ENCODE measurements around the gene CAPN8.

The CAPN8 gene

DNA sequence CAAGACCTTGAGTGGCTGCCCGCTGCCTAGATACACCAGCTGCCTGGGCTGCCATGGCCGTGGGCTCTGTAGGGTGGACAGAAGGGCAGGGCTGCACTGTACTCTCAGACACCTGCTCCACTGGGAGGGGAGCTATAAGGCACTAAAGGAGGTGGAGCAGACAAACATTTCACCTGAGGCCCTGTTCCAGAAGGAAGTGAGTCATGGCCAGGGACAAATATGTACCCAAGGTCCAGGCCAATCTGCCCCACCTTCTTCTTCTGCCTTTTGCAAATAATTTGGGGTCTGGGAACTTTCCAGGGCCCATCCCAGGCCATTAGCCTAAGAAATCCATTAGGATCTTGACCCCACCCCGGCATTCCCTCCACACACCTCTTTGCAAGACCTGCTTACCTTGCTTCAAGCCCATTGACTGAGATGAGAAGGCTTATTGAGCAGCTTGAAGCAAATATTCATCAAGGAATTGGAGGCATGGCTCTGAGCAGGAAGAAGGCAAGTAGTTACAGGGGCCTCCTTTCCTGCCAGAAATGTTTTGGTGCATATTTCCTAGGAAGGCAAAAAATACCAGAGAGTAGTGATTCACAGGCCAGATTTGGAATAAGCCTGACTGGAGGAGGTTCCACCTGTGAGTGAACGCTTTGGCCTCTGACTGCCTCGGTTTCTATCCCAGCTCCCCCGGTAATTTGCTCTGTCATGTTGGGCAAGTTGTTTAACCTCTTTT is at the start of gene CAPN8:
CAPN8 (minus strand) TSS at position 110 of the 721 bp plus-strand sequence; CDS start at position 55, 55 bp downstream.
- peak; percentile 76 for DNase-seq (ENCODE audit: low spot score)

DNA sequence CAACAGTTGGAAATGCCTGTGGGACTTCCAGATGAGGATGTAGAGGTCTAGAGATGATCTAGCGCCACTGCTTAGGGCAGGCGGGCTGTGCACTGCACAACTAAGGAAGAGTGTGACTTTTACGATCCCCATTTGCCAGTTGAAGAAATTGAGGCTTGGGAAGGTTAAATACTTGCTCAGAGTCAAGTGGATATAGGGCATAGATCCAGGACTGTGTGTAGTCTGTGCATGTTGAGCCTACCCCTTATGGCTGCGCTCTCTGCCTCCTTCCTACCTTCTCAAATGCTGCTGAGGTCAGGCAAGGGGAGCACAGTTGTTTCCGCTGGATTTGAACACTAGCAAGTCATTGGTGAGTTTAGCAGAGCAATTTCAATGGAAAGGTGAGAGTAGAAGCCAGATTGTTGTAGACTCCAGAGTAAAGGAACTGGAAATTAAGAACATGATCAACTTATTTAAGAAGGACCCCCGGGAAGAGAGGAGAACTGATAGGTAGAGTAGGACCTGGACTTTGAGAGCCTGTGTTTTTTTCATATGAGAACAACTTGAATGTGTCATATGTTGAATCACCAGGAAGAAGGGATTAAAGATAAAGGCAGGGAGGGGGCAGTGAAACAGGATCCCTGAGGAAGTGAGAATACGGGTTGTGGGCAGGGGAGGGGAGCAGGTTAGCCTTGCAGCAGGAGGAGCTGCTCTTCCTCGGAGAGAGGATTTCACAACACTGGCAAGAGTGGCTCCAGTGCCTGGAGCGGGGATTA is 49.5 kb upstream of the CAPN8 start:
- DNase-seq (ENCODE audit: low spot score): peak; percentile 80

DNA sequence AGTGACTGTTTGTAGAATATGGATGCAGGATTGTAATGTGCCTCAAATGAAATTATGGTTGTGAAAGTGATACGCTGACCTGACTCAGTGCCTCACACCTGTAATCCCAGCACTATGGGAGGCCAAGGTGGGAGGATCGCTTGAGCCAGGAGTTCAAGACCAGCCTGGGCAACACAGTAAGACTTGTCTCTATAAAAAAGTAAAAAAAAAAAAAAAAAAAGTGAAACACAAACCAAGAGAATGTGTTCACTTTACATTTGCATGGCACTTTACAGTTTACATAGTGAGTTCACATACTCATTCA is 48.9 kb upstream of the CAPN8 start:
- no peak for DNase-seq (ENCODE audit: low spot score)

DNA sequence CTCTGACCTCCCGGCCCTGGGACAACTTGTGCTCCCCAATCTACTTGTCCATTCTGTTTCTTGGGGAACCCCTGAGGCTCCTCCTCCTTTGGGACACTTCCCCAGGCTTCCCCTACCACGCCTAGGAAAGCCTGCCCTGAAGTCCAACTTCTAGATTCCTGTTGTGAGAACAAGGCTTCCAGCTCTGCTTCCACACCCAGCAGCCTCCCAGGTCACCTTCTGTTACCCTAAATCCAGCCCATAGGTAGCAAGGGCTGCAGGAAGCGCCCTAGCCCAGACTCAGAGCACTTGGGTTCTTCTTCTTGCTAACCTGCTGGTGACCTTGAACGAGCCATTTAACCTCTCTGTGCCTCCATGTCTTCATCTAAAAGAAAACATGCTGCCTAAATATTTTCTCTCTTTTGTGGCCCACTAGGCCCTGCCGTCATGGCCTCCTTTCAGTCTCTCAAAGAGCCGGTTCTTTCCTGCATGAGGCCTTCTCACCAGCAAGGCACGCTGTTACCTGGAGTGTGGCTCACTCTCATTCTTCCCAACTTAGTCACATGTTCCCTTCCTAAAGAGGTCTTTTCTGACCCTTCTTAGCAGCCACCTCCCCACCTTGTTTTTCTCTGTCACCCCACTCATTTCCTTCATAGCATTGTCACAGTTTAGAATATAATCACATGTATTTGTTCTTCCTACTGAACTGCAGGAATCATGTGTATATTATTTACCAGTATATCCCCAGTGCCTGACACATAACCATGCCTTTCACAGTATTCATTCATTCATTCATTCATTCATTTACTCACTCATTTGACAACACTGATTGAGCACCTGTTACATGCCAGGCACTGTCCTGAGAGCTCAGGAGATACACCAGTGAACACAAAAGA is 48.3 kb upstream of the CAPN8 start:
- peak; percentile 46 for DNase-seq (ENCODE audit: low spot score)

DNA sequence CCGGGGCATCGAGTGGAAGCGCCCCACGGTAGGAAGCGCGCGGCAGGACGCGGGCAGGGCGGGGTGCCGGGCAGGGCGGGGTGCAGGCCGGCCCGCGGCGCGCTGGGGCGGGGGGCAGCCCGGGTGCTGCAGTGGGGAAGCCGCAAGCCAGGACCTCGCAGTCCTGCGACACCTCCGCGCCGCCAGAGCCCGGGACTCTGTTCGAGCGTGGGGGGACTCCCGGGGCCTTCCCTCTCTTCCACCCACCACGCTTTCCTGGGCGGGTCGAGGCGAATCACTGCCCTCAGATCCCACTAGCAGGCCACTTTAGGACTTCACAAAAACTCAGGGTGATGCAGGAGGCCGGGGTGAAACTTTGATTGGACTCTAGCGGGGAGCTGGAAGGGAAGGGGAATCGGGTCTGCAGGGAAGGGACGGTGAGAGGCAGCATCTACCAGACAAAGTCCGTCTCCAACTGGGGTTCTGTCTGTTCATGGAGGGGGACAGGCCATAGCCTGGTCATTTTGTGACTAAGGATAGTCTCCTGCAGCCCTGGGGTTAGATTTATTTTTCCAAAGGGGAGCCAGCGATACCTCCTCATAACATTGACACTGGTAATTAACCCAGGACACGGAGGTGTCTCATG is 47.5 kb upstream of the CAPN8 start:
- peak; percentile 36 for DNase-seq (ENCODE audit: low spot score)

DNA sequence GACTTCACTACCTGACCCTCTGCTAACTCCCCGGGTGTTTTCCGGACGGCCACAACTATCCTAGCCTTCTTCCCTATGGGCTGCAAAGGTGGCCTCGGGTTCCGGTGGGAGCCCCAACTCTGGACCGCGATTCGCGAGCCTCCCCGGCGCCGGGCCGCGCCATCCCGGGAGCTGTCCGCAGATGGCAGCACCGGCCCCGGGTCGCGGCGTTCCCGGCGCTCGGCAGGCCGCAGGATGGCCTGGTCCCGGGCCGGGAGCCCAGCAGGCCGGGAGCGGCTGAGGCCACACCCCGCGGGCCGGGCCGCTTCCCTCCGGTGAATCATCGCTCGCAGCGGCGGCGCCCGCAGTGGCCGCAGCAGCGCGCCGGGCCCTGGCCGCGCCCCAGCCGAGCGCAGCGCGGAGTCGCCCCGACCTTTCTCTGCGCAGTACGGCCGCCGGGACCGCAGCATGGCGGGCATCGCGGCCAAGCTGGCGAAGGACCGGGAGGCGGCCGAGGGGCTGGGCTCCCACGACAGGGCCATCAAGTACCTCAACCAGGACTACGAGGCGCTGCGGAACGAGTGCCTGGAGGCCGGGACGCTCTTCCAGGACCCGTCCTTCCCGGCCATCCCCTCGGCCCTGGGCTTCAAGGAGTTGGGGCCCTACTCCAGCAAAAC is 46.8 kb upstream of the CAPN8 start, which contains the start of gene CAPN2:
CAPN2 (plus strand) TSS at position 346 of the 656 bp plus-strand sequence; CDS start at position 448, 102 bp downstream.
- DNase-seq (ENCODE audit: low spot score): peak; percentile 84

DNA sequence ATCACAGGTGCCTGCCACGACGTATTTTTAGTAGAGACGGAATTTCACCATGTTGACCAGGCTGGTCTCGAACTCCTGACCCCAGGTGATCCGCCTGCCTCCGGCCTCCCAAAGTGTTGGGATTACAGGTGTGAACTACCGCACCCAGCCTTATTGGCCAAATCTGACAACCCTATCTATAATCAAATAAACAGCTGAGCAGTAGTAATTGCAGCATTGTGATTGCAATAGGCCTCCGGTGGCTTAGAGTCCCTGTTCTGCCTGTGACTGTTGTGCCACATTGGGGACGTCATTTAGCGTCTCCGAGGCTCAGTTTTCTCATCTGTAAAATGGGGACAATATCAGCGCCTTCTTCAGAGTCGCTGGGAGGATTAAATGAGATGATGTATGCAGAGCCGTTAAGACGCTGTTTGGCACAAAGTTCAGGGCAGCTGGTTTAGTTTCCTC is 46.3 kb upstream of the CAPN8 start:
- DNase-seq (ENCODE audit: low spot score): no peak

DNA sequence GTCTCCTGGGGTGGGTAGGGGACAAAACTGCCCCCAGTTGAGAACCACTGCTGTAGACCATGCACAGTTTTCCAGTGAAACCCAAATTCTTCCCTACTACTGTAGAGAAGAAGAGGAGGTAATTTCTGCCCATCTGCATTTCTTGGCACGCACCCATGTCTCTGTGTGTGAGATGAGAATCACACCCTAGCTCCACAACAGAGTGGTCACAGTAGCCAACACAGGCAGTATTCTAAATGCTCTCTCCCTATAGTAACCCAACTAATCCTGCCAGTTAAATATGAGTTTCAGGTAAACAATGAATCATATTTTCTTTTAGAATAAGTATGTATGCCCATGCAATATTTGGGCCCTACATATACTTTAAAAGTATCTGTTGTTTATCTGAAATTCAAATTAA is 45.7 kb upstream of the CAPN8 start:
- no peak for DNase-seq (ENCODE audit: low spot score)

DNA sequence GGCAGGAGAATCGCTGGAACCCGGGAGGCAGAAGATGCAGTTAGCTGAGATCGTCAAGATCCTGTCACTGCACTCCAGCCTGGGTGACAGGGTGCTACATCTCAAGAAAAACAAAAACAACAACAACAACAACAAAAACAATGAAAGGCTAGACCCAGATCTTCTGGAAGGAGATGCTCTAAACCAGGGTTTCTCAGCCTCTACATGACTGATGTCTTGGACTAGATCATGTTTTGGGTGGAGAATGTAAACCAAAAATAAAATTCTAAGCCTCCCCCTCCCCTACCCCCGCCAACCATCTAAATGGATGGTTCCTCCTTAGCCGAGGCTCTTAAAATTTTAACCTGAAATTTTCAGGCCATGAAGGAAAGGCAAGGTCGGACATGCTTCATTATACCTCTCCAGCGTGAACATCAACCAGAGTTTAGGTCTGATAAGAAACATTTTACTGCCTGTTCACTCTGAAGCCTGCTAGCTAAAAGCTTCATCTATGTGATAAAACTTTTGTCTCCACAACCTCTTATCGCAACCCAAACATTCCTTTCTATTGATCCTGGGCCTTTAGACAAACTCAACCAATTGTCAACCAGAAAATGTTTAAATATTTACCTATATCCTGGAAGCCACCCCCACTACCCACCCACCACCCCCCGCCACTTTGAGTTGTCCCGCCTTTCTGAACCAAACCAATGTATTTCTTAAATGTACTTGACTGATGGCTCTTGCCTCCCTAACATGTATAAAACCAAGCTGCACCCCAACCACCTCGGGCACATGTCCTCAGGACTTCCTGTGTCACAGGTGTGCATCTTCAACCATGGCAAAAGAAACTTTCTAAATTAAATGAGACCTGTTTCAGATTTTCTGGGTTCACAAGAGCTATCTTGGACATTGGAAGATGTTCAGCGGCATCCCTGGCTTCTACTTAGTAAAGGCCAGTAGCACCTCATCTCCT is 45.0 kb upstream of the CAPN8 start:
- DNase-seq (ENCODE audit: low spot score): no peak

DNA sequence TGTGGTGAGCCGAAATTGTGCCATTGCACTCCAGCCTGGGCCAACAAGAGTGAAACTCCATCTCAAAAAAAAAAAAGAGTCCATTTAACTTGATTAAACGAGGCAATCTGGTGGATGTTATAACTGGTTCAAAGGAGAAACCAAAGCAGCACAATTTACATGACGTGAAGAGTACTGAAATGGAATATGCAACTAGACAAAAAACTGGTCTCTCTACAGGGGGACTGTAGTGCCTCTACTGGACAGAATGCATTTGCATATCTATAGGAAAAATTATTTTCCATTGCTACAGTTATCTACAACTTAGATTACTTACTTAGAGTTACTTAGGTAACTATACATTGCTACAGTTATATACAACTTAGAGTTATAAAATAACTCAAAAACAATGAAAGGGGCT is 44.1 kb upstream of the CAPN8 start:
- no peak for DNase-seq (ENCODE audit: low spot score)

DNA sequence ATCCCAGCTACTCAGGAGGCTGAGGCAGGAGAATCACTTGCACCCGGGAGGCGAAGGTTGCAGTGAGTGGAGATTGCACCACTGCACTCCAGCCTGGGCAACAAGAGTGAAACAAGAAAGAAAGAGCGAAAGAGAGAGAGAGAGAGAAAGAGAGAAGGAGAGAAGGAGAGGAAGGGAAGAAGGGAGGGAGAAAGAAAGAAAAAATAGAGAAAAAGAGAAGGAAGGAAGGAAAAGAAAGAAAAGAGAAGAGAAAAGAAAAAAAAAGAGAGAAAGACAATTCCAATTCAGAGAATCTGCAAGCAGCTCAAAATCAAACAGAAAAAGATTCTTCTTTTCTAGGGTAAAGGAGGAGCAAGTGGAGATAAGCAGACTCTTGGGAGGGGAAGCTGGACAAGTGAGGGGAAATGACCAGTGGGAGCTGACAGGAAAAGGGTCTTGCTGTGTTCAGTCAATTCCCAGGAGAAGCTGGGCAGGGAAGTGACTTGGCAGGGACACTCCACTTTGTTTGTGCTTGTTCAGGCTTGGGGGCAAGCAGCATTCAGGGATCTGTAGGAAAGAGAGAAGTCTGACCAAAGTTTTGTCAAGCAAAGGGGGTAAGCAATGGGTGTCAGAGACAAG is 43.3 kb upstream of the CAPN8 start:
- no peak for DNase-seq (ENCODE audit: low spot score)

DNA sequence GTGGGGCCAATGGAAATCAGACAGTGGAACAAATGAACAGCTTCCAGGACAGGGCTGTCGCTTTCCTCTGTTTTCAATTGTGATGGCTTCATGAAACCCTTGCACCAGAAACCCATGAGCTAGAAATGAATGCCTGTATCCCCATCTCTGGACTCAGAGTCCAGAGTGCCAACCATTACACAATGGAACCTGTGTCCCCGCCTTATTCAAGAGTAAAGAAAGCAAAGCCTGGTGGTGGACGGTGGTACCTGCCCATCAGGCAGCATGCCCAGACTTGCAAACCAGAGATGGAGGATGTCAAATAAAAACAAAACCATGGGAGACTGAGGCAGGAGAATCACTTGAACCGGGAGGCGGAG is 42.5 kb upstream of the CAPN8 start:
- peak; percentile 66 for DNase-seq (ENCODE audit: low spot score)

DNA sequence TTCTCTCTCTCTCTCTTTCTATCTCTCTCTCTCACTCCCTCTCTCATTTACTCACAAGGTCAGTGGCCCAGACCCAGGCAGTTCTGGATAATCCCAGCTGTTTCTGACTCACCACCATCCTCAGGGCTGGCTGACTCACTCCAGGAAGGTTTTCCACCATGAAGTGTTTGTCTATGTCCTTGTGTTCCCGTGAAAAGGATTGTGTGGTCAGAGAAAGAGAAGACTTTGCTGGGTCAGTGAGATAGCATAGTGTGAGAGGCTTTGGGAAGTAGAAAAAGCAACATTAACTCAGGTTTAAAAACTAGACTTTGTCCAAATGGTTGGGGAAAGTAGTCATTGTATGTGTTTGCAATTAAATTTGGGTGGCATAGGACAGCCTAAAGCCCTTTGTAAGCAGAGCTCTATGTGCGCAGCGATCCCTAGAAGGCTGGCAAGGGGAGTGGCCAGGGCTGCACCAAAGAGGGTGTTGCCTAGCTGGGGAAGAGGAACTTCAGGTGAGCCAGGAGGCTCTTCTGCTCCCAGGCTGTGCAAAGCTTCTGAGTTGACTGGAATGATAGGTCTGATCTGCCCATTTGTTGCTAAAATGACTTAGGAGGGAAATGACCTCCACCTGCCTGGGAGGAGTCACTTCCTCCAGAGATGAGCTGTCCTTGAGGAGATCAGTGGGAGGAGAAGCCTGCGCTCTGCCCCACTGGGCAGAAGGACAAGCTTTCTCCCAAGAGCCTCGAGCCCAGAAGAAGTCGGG is 41.9 kb upstream of the CAPN8 start:
- DNase-seq (ENCODE audit: low spot score): peak; percentile 88

DNA sequence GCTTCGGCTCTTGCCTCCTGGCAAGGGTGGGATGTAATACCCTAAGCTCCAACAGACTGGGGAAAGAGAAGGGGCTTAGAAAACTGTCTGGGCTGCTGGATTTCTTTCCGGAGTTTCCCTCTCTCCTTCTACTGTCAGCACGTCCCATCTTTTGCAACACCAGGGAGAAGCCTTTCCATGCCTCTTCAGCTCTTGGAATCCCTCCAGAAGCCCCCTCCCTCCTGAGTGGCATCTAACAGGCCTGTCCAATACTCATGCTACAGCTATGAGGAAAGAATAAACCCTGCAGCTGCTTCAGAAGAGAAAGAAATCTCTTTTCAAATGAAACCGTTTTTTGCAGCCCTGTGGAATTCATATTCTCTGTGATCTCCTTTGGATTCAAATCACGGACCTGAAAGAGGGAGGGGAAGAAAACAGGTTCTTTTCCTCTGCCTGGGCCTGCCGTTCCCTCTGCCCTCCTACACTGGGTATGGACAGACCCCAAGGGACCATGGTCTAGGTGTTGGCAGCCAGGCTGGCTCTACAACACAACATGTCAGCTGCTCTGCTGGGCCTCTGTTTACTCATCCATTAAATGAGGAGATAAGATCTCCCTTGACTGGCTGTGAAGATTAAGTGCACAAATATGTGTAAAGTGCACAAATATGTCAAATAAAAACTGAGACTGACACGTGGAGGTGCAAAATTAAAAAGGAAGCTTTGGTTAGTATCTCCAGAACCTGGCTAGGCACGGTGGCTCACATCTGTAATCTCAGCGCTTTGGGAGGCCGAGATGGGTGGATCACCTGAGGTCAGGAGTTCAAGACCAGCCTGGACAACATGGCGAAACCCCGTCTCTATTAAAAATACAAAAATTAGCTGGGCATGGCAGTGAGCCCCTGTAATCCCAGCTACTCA is 40.8 kb upstream of the CAPN8 start:
- no peak for DNase-seq (ENCODE audit: low spot score)

DNA sequence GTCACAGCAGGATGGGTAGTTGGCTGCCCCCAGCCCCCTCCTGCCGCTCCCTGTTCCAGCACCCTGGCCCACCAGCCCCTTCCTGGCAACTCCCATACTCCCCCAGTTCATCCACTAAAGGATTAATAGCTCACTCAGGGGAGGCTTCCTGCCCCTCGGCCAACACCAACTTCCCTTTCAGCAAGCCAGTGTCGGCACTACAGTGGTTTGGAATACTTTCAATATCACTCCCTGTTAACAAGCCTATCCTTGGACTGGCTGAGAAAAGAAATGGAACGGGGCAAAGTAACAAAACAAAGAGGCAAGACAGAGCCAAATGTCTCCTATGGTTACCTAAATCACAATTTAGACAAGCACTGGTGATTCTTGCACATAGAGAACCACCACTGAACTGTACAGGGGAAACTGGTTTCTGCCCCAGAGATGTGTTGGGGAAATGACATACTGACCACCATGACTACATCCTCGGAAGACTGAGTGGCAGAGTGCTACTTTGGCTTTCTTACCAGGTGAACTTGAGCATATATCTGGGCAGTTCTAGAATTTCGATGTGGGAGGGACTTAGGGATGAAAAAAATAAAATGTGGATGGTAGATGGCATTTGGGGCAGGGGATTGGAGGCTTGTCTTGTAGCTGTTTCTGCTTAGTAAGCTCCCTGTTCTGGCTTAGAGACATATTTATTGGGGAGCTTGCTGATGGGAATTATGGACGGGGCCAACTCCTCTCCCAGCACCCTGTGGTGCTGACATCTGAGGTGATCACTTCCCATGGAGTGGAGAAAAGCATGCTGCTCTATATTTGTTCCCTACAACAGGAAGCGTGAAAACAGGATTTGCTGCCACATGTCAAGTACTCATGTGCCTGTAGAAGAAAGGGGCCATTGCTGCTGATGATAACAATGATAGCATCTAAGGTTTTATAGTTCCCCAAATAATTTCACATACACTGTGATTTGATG is 39.7 kb upstream of the CAPN8 start:
- DNase-seq (ENCODE audit: low spot score): no peak

DNA sequence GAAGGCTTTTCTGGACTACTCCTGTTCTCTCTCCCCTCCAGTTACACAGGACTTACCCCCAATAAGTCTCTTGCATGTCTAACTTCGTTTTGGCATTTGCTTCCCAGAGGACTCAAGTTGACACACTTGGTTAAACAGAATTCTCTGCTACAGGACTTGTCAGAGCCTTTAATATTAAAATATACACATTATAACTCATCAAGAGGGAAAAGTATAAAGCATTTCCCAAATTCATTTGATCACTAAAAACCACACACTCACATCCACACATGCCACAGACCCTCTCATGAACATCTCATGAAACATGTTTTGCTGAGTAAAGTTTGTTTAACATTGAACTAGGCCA is 38.1 kb upstream of the CAPN8 start:
- no peak for DNase-seq (ENCODE audit: low spot score)
